Fibroblast of lung (primary cell): ENCODE data around the gene ZNF534. TPM values are rescaled to one million over a fixed set of nuclear protein-coding genes. Genes with fewer than 3 reads are reported as not detected.

Experiments
- DNase-seq, 2 donors: peaks; one replicate each; pipeline versions ENCODE4 v3.0.0 to v3.0.0-alpha.2; 2010; ENCODE audit warnings: low read depth in 2 of 2
- H2AFZ ChIP-seq: 2 replicates; pipeline ENCODE4 v1.5.1; 2012; ENCODE audit warnings: low read length, control low read depth, inconsistent platforms
- H3K27ac ChIP-seq: 2 replicates; pipeline ENCODE4 v1.5.1; 2011; ENCODE audit warnings: low read length, control low read depth; ENCODE audit not compliant: insufficient read depth
- H3K27me3 ChIP-seq: 2 replicates; pipeline ENCODE4 v1.5.1; 2011; ENCODE audit warnings: mild to moderate bottlenecking, low read length; ENCODE audit not compliant: control insufficient read depth, insufficient read depth
- H3K36me3 ChIP-seq: 2 replicates; pipeline ENCODE4 v1.5.1; 2011; ENCODE audit warnings: low read length; ENCODE audit not compliant: control insufficient read depth, insufficient read depth
- H3K4me1 ChIP-seq: 2 replicates; pipeline ENCODE4 v1.5.1; 2011; ENCODE audit warnings: low read length; ENCODE audit not compliant: control insufficient read depth, insufficient read depth; ENCODE audit errors: extremely low read depth
- H3K4me2 ChIP-seq: 2 replicates; pipeline ENCODE4 v1.5.1; 2011; ENCODE audit warnings: low read length, control low read depth; ENCODE audit not compliant: insufficient read depth; ENCODE audit errors: extremely low read depth
- H3K4me3 ChIP-seq, 4 experiments: fragments of 200-600 bp in 1 of 4; sonication (generic) in 1 of 4; replicated peaks in 1 of 4; 2 replicates each; pipeline ENCODE4 v1.5.1; 2011 to 2016; ENCODE audit warnings: low read length in 4 of 4, low read depth in 3 of 4, mild to moderate bottlenecking in 3 of 4, control low read depth in 2 of 4, inconsistent platforms in 1 of 4, mixed read lengths in 1 of 4; ENCODE audit not compliant: insufficient read depth in 1 of 4; ENCODE audit errors: control extremely low read depth in 1 of 4
- H3K79me2 ChIP-seq: 2 replicates; pipeline ENCODE4 v1.5.1; 2012; ENCODE audit warnings: mild to moderate bottlenecking, low read length, inconsistent platforms; ENCODE audit not compliant: control insufficient read depth, insufficient read depth
- H3K9ac ChIP-seq: 2 replicates; pipeline ENCODE4 v1.5.1; 2011; ENCODE audit warnings: mild to moderate bottlenecking, low read length, control low read depth; ENCODE audit not compliant: insufficient read depth
- H3K9me3 ChIP-seq: 2 replicates; pipeline ENCODE4 v1.5.1; 2012; ENCODE audit warnings: low read depth, low read length; ENCODE audit not compliant: control insufficient read depth, insufficient read depth
- H4K20me1 ChIP-seq: 2 replicates; pipeline ENCODE4 v1.5.1; 2011; ENCODE audit warnings: low read length; ENCODE audit not compliant: control insufficient read depth, insufficient read depth; ENCODE audit errors: extremely low read depth
- CTCF ChIP-seq, 2 donors: IDR thresholded peaks in 1 of 2; conservative IDR thresholded peaks in 1 of 2; 1 replicate in 1 of 2; 2 replicates in 1 of 2; pipeline ENCODE4 v1.5.1; 2011 to 2012; ENCODE audit warnings: low read length in 2 of 2, control low read depth in 1 of 2, inconsistent platforms in 1 of 2, low read depth in 1 of 2, mild to moderate bottlenecking in 1 of 2
- EZH2 ChIP-seq: IDR thresholded peaks from 2 replicates; pipeline ENCODE4 v1.5.1; 2012; ENCODE audit warnings: low read length, control low read depth, mild to moderate bottlenecking; ENCODE audit errors: missing control alignments
- polyA minus RNA-seq: library from RNA; depleted of rRNA, polyadenylated mRNA; stranded (reverse); fragments of >200 nt; gene quantifications from 2 replicates; pipeline ENCODE4 v1.2.3, GENCODE V29; 2011; ENCODE audit warnings: low replicate concordance
- polyA plus RNA-seq, 2 donors: library from polyadenylated mRNA; depleted of rRNA in 1 of 2; stranded (reverse) in 1 of 2; unstranded in 1 of 2; fragments of >200 nt; gene quantifications; 2 replicates each; pipeline ENCODE4 v1.2.1, GENCODE V29; 2011 to 2012; ENCODE audit warnings: missing spikeins in 1 of 2
- total RNA-seq: library from RNA; depleted of rRNA; stranded (reverse); fragments of >200 nt; gene quantifications from 2 replicates; pipeline ENCODE4 v1.2.1, GENCODE V29; 2014

Gene ZNF534
- total RNA-seq (under 0.01 and 0.17 TPM in 2 replicates), polyA plus RNA-seq (0.05 and 0.06 TPM in 2 replicates), polyA minus RNA-seq (not detected in 2 replicates)
- not detected in 2 replicates for polyA plus RNA-seq (2012)

- no peak within 1 kb of the TSS for H3K27ac ChIP-seq
- H3K9ac ChIP-seq: no peak within 1 kb of the TSS
- no peaks in the 10 kb centered on the region for H4K20me1 ChIP-seq
- H3K79me2 ChIP-seq: no peaks in the 10 kb centered on the region
- no peak within 1 kb of the TSS for H2AFZ ChIP-seq
- H3K36me3 ChIP-seq: no peaks in the 10 kb centered on the region
- H3K9me3 ChIP-seq: no peaks in the 10 kb centered on the region
- H3K4me3 ChIP-seq: no peak within 1 kb of the TSS
- no peaks in the 10 kb centered on the region for H3K27me3 ChIP-seq
- TF ChIP-seq CTCF (conservative IDR thresholded peaks at IDR 0.05 in 1 of 2, IDR thresholded peaks at IDR 0.05 in 1 of 2; ENCODE audit: low read depth in 1 of 2, low read length in 2 of 2) (no peak), EZH2 (no peak)
- no peaks in the 10 kb centered on the region for H3K4me1 ChIP-seq
- DNase-seq: no peak
- no peak within 1 kb of the TSS for H3K4me2 ChIP-seq
Observed at GRCh38 chr19:52428937-52429336, at the start of gene ZNF534. Gene ZNF534 (plus strand): TSS chr19:52429148. CDS start chr19:52431475, 2,327 bp downstream.

GRCh38 chr19:52391135-52391534 is 37.8 kb upstream of the ZNF534 start:
- peaks cover 1% of the 10 kb centered on the region for H3K9me3 ChIP-seq
- no peaks in the 10 kb centered on the region for H3K79me2 ChIP-seq
- H3K4me3 ChIP-seq: no peak overlapping the region
- H2AFZ ChIP-seq: no peak overlapping the region
- H3K4me2 ChIP-seq: no peak overlapping the region
- peaks cover 2% of the 10 kb centered on the region for H3K36me3 ChIP-seq
- no peak overlapping the region for H3K9ac ChIP-seq
- no peak for DNase-seq
- no peaks in the 10 kb centered on the region for H3K27me3 ChIP-seq
- H4K20me1 ChIP-seq: no peaks in the 10 kb centered on the region
- H3K4me1 ChIP-seq: no peaks in the 10 kb centered on the region
- TF ChIP-seq CTCF (conservative IDR thresholded peaks at IDR 0.05 in 1 of 2, IDR thresholded peaks at IDR 0.05 in 1 of 2; ENCODE audit: low read depth in 1 of 2, low read length in 2 of 2) (peak in 1 of 2 donors; percentile 7), EZH2 (no peak)
- no peak overlapping the region for H3K27ac ChIP-seq

- peak within 1 kb of the TSS; percentile 39 for H2AFZ ChIP-seq
- H3K79me2 ChIP-seq: no peaks in the 10 kb centered on the region
- DNase-seq: peak; percentile 92 to 95
- TF ChIP-seq CTCF (conservative IDR thresholded peaks at IDR 0.05 in 1 of 2, IDR thresholded peaks at IDR 0.05 in 1 of 2; ENCODE audit: low read depth in 1 of 2, low read length in 2 of 2): no peak
- no peak for TF ChIP-seq EZH2
- H3K4me1 ChIP-seq: no peaks in the 10 kb centered on the region
- H4K20me1 ChIP-seq: no peaks in the 10 kb centered on the region
- peaks cover 2% of the 10 kb centered on the region for H3K36me3 ChIP-seq
- peak within 1 kb of the TSS; percentile 70 for H3K27ac ChIP-seq
- H3K9me3 ChIP-seq: no peaks in the 10 kb centered on the region
- peak within 1 kb of the TSS; percentile 23 to 95 (median 66) for H3K4me3 ChIP-seq
- H3K27me3 ChIP-seq: no peaks in the 10 kb centered on the region
- H3K4me2 ChIP-seq: peak within 1 kb of the TSS; percentile 80
- peak within 1 kb of the TSS; percentile 59 for H3K9ac ChIP-seq
Observed at GRCh38 chr19:52397310-52398080, 31.5 kb upstream of the ZNF534 start, which contains the start of gene ZNF528. Gene ZNF528 (plus strand): TSS chr19:52397849. CDS start chr19:52402014, 4,165 bp downstream.
